RPMI7951 (cell line): ENCODE data around the gene CAPN2. TPM values are rescaled to one million over a fixed set of nuclear protein-coding genes. Genes with fewer than 3 reads are reported as not detected.
A peak's percentile ranks its signal among the peaks of the same experiment; 100 is the strongest.

Source experiments
- DNase-seq: peaks from one replicate; pipeline ENCODE4 v3.0.0-alpha.2; 2012; ENCODE audit warnings: low read depth
- total RNA-seq: library from RNA; depleted of rRNA; stranded (reverse); fragments of >200 nt; shearing (Covaris generic); gene quantifications from 2 replicates; pipeline ENCODE4 v1.2.3, GENCODE V29; 2014; rRNA removed

CAPN2 gene
- 202 and 247 TPM in 2 replicates for total RNA-seq

GRCh38 chr1:223712194-223712849 is at the start of gene CAPN2:
TSS of gene CAPN2 (plus strand) at chr1:223712539. CDS start at chr1:223712641, 102 bp downstream.
- peak; percentile 86 for DNase-seq

- DNase-seq = no peak
Measured at GRCh38 chr1:223662943-223663342, 49.4 kb upstream of the CAPN2 start.

- DNase-seq = no peak
Measured at GRCh38 chr1:223664106-223664505, 48.2 kb upstream of the CAPN2 start.

- no peak for DNase-seq
Measured at GRCh38 chr1:223665592-223666312, 46.6 kb upstream of the CAPN2 start, which contains the start of gene CAPN8. TSS of gene CAPN8 (minus strand) at chr1:223665701. CDS start at chr1:223665646, 55 bp downstream.

GRCh38 chr1:223667484-223668182 is 44.7 kb upstream of the CAPN2 start:
- DNase-seq = peak; percentile 41

GRCh38 chr1:223669003-223669795 is 43.1 kb upstream of the CAPN2 start:
- no peak for DNase-seq

GRCh38 chr1:223670458-223671159 is 41.7 kb upstream of the CAPN2 start:
- peak; percentile 42 for DNase-seq

GRCh38 chr1:223674119-223674890 is 38.0 kb upstream of the CAPN2 start:
- peak; percentile 19 for DNase-seq

GRCh38 chr1:223678841-223679240 is 33.5 kb upstream of the CAPN2 start:
- no peak for DNase-seq

- DNase-seq = no peak
Measured at GRCh38 chr1:223680188-223680587, 32.2 kb upstream of the CAPN2 start.

- DNase-seq = no peak
Measured at GRCh38 chr1:223682502-223682901, 29.8 kb upstream of the CAPN2 start.

GRCh38 chr1:223683586-223684487 is 28.5 kb upstream of the CAPN2 start:
- peak; percentile 40 for DNase-seq

GRCh38 chr1:223684488-223684792 is 27.9 kb upstream of the CAPN2 start:
- DNase-seq = no peak

GRCh38 chr1:223691121-223691520 is 21.2 kb upstream of the CAPN2 start:
- DNase-seq = no peak

GRCh38 chr1:223695014-223695548 is 17.3 kb upstream of the CAPN2 start:
- DNase-seq = no peak

- no peak for DNase-seq
Measured at GRCh38 chr1:223695941-223696340, 16.4 kb upstream of the CAPN2 start.

GRCh38 chr1:223700388-223700918 is 11.9 kb upstream of the CAPN2 start:
- peak; percentile 50 for DNase-seq

- DNase-seq = peak; percentile 98
Measured at GRCh38 chr1:223700942-223701637, 11.2 kb upstream of the CAPN2 start.
